ENCODE measurements around the gene SCIN.

DNA sequence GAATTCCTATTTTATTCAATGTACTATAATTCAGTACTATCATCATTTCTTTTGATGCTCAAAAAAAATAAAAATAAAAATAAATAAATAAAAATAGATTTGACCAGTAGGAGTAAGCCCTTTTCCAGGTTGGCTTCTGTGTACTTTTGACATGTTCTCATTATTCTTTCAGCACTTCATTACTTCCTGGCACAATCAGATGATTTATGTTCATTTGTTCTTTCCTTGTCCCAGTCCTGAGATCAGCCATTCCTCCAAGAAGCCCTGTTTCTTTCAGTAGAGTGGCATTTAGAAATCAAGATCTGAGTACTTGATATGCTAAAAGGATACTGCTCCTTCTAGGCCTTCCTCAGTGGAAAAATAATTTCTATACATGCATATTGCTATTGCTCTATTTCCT, 137.8 kb downstream of the SCIN start:
- TF ChIP-seq, protein P1, sequence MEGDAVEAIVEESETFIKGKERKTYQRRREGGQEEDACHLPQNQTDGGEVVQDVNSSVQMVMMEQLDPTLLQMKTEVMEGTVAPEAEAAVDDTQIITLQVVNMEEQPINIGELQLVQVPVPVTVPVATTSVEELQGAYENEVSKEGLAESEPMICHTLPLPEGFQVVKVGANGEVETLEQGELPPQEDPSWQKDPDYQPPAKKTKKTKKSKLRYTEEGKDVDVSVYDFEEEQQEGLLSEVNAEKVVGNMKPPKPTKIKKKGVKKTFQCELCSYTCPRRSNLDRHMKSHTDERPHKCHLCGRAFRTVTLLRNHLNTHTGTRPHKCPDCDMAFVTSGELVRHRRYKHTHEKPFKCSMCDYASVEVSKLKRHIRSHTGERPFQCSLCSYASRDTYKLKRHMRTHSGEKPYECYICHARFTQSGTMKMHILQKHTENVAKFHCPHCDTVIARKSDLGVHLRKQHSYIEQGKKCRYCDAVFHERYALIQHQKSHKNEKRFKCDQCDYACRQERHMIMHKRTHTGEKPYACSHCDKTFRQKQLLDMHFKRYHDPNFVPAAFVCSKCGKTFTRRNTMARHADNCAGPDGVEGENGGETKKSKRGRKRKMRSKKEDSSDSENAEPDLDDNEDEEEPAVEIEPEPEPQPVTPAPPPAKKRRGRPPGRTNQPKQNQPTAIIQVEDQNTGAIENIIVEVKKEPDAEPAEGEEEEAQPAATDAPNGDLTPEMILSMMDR (IDR thresholded peaks at IDR 0.05), result no peak
- TF ChIP-seq POLR2A (IDR thresholded peaks at IDR 0.05), result no peak
